LHCN-M2 (cell line): Measurements from ENCODE around the gene KDM4C. TPM values are rescaled to one million over a fixed set of nuclear protein-coding genes. Genes with fewer than 3 reads are reported as not detected.

Source experiments
- DNase-seq: peaks from one replicate; pipeline ENCODE4 v3.0.0-alpha.2; 2012; ENCODE audit warnings: low read depth
- total RNA-seq: library from RNA; depleted of rRNA; stranded (reverse); fragments of >200 nt; gene quantifications from 2 replicates; pipeline ENCODE4 v1.2.3, GENCODE V29; 2014

Gene KDM4C
- total RNA-seq, 1 experiment from 2014 or later: 22.6 TPM

DNA sequence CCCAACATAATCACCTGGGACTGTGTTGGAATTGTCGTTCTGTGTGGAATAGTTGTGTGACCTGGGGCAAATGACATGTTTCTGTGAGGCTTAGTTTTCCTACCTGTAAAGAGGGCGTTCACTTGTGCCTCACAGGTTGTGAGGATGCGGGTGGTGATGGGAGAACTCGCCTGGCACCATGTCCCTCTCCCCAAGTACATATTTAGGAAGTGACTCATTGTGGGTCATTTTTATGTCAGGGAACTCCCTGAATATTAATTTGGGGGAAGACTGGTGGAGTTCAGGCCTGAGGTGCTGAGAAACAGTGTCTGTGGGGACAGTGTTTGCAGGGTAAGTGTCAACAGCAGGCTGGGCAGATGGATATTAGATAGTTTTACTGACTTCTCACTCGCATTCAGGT, 144.7 kb downstream of the KDM4C start:
- DNase-seq: peak; percentile 32

GRCh38 chr9:6904371-6904770, 146.6 kb downstream of the KDM4C start:
- DNase-seq: no peak

GRCh38 chr9:6905850-6906375, 148.1 kb downstream of the KDM4C start:
- DNase-seq: no peak

DNA sequence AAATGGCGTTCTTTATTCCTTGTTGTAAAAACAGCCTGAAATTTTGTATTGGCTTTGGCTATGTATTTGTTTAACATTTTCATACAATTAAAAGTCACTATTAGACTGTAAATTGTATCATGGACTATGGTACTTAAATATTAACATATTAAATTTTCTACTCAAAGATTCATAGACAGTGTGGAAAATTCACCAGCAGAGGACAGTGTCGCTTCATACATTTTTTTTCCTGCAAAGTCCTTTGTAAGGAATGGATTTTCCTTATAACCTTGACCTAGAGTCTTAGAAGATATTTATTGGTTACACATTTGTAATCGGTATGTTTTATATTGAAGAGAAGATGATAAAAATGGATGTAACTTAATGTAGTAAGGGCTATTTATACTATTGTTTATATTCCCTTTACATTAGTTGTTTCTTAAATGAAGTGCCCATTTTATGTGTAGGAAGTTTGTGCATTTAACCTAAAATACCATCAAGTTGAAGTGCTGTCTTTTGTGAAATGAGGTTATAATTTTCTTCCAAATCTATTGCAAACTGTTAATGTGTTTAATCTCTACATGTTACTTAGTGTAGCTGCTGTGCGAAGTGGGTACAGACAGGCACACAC, 150.1 kb downstream of the KDM4C start:
- peak; percentile 42 for DNase-seq

- no peak for DNase-seq
Measured at GRCh38 chr9:6909181-6909580, 151.4 kb downstream of the KDM4C start.

- DNase-seq: peak; percentile 26
Measured at GRCh38 chr9:6910032-6910431, 152.3 kb downstream of the KDM4C start.

- no peak for DNase-seq
Measured at GRCh38 chr9:6910497-6910896, 152.7 kb downstream of the KDM4C start.

DNA sequence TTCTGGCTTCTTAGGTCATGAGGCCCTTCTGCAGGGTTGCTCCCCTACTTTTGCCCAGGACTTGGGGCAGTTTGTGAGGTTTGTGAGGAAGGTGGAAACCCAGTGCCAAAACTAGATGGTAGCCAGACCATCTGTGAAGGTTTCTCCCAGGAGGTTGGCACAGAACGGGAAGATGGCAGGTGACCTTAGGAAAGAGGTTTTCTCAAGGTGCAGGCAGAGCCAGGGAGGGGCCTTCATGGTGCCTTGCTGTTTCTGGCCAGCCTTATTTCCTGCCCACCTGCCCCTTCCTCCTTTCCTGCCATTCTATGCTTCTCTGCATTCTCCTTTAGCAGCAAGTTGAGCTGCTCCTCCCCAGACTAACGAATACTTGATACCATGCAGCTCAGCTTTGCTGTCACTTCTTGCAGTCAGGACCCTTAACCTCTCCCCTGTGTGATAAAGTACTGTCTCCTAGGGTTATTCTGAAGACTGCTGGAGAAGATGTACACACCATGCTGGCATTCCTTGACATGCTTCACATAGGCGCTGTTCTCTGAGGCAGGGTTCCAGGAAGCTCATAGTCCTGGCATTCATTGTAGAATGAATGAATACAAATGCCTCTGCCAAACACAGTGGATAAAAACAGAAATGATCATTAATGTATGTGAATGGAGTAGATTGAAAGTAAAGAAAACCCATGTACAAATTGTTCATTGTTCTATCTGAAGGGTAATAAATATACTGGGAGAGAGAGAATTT, 154.3 kb downstream of the KDM4C start:
- DNase-seq: no peak

DNA sequence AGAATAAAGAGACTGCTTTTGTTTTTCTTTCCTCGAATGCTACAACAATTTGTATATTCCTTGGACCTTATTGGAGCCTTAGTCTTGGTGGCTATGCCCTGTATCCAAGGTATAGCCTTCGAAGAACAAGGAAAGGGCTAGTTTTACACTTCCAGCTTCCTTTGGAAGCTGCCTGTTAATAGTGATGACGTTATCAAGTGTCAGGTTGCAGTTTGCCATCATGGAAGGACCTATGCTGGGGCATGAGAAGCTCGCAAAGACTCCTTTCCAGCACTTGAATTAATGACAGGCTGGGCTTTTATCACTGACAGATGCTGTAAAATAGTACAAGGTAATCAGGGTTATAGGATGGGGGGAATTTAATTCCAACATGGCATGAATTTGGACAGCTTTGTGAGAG, 157.9 kb downstream of the KDM4C start:
- DNase-seq: no peak

DNA sequence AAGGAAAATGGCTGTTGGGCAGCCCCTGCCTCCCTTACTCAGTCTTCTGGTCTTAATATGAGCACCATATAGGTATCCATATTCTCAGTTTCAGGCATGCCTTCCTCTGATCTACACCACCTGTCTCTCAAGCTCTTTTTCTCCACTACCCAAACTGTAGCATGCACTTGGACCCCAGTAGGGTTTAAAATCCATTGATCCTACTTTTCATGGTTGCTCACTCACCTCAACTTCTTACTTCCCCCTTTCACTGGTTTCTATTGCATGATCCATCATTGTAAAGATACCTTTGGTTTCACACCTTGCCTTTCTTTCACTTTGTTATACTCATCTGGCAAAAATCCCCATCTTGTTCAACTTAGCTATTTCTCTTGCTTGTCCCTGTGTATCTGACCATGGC, 159.4 kb downstream of the KDM4C start:
- DNase-seq: no peak

GRCh38 chr9:6920041-6920440, 162.3 kb downstream of the KDM4C start:
- DNase-seq: peak; percentile 56

- no peak for DNase-seq
Measured at GRCh38 chr9:6921315-6921714, 163.5 kb downstream of the KDM4C start.

GRCh38 chr9:6922124-6922676, 164.4 kb downstream of the KDM4C start:
- no peak for DNase-seq

DNA sequence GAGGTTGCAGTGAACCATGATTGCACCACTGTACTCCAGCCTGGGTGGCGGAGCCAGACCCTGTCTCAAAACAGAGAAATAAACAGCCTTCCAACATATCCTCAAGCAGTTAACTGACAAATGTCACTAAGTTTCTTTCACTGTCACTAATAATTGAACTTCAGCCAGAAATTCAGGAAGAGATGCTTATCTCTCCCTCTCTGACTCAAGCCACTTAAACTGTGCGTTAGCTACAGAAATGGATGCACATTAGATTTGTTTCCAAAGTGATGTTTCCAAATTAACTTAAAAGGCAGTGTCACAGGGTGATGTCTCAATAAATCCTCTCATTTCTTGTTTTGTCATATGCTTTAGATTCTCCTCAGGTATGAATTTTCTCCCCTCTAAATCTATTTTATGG, 164.9 kb downstream of the KDM4C start:
- DNase-seq: no peak

DNA sequence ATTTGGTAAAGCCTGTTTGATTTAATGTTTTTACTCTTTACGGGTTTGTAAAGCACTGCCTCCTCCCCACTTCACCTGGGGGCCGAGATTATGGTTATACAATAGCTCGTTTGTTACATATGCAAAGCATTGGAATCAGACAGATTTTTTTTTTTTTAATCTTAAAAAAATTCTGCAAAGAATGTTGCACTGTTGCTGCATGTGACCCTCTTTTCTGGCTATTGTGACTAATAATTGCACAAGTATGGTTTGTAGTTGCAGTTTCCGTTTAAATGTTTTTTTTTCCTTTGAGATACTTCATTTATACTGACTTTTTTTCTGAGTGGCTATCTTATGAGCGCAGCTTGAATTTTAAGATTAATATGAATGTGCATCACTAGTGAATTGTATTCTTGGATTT, 165.3 kb downstream of the KDM4C start:
- no peak for DNase-seq

DNA sequence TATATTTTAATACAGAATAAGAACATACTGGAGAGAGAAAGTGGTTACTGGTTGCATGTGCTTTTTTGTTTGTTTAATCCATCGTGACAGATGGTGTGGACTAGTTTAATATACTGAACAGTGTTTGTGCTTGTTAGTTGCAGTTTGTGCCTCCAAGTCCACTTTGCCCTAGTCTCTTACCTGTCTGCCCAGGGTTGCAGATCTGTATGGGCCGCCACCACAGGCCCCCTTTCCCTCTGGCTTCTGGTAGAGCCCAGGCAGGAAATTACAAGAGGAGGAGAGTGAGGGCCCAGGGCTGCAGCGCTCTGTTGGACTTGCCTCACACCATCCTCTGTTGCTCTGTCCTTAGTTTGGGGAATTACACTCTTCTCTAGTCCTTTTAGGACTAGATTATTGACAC, 166.4 kb downstream of the KDM4C start:
- DNase-seq: no peak

DNA sequence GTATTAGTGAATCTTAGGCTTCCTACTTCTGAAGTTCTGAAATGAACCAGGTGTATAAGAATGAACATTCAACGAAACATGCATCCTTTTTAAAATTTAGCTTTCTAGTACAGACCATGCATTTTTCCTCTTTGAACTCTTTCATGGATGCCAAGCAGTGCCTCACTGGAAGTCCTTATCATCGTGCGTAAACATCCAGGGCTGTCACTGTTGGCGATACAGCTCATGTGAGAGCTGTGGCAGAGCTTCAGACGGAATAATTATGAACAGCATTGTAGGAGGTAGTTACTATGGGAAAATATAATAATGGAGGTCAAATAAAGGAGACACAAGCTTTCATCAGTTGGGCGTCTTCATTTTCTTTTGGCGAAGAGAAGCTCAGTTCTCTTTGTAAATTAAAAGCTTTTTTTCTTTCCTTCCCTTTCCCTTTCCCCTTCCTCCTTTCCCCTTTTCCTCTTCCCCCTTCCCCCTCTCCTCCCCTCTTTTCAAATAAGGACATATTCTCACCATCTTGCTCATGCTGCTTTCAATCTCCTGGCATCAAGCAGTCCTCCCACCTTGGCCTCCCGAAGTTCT, 167.3 kb downstream of the KDM4C start:
- no peak for DNase-seq

DNA sequence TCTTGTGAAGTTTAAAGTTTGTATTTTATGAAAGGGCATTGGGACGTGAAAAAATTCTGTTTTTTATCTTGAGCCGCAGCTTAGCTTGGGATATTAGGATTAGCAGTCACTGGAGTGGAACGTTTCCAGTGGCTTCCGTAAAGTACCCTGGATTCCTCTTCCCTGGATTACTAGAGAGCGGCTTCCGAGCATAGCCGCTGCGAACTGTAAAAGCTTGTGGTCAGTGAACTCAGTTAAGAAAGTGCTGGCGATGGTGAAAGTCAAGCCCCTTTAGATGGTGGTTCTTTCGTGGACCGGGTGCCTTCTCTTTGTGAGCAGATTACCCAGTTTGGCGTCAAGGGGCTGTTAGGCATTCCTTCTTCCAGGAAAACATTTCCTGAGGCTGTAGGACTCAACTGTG, 168.1 kb downstream of the KDM4C start:
- DNase-seq: no peak

DNA sequence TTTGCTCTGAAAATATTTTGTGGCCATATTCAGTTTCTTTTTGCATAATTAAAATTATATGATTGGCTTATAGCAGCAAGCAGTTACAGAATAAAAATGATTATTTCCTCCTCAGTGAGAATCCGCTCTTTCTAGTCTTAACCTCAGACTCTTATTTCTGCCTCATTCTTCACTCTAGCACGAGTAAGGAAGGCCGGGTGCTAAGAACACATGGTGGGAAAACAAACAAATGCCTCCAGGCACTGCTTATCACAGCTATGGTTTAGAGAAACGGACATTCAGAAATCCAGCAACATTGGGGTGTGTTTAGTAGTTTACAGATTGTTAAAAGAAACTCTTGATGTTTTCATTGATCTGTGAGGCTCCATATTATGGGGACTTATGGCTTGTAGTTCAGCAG, 168.7 kb downstream of the KDM4C start:
- DNase-seq: no peak

GRCh38 chr9:6927838-6928237, 170.1 kb downstream of the KDM4C start:
- no peak for DNase-seq

DNA sequence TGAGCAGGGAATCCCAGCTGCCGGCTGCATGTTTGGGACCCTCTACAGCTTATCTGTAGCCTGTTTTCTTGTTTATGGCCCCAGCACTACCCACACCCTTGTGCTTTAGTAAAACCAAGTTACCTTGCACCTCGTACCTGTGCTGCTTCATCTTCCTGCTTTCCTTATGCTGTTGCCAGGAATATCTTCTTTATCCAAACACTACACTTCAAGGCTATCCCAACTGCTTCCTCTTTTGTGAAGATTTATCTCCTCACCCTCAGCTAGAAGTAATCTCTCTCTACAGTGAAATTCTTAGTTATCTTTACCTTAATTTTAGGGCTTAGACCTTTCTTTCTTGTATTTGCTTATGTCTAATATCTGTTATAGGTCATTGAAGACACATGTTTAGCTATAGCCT, 171.1 kb downstream of the KDM4C start:
- no peak for DNase-seq

- DNase-seq: no peak
Measured at GRCh38 chr9:6929441-6930215, 171.9 kb downstream of the KDM4C start.
